HFF-Myc (cell line): ENCODE results near the gene FAM161B.

ENCODE experiments used
- DNase-seq: peaks from one replicate; pipeline ENCODE4 v3.0.0-alpha.2; 2011; ENCODE audit warnings: low read depth; ENCODE audit errors: extremely low read depth
- H3K4me3 ChIP-seq: replicated peaks from 2 replicates; pipeline ENCODE4 v1.5.1; 2011; ENCODE audit warnings: low read depth, mild to moderate bottlenecking, control low read depth, low read length
- CTCF ChIP-seq: IDR thresholded peaks from 2 replicates; pipeline ENCODE4 v1.5.1; 2012; ENCODE audit warnings: mild to moderate bottlenecking, low read depth, low read length, control low read depth; ENCODE audit errors: missing control alignments

The FAM161B gene

GRCh38 chr14:73968885-73969284, 19.0 kb upstream of the FAM161B start:
- TF ChIP-seq CTCF: no peak
- DNase-seq: no peak
- no peak overlapping the region for H3K4me3 ChIP-seq

GRCh38 chr14:73965216-73965615, 15.3 kb upstream of the FAM161B start:
- DNase-seq: no peak
- H3K4me3 ChIP-seq: no peak overlapping the region
- no peak for TF ChIP-seq CTCF

GRCh38 chr14:73961192-73961591, 11.3 kb upstream of the FAM161B start:
- no peak overlapping the region for H3K4me3 ChIP-seq
- no peak for DNase-seq
- no peak for TF ChIP-seq CTCF

- DNase-seq: no peak
- no peak for TF ChIP-seq CTCF
- no peak overlapping the region for H3K4me3 ChIP-seq
Measured at GRCh38 chr14:73958591-73958990, 8.7 kb upstream of the FAM161B start.

- DNase-seq: no peak
Measured at GRCh38 chr14:73955674-73956073, 5.8 kb upstream of the FAM161B start.

GRCh38 chr14:73953731-73954130, 3.8 kb upstream of the FAM161B start:
- DNase-seq: no peak
- TF ChIP-seq CTCF: no peak
- no peak overlapping the region for H3K4me3 ChIP-seq

More at GRCh38 chr14:73955674-73956073, 5.8 kb upstream of the FAM161B start:
- no peak for TF ChIP-seq CTCF
- H3K4me3 ChIP-seq: no peak overlapping the region

GRCh38 chr14:73945159-73945670, 4.7 kb downstream of the FAM161B start:
- H3K4me3 ChIP-seq: no peak overlapping the region
- no peak for DNase-seq
- no peak for TF ChIP-seq CTCF
